A673 (cell line): ENCODE results near the gene DIP2A. TPM values are rescaled to one million over a fixed set of nuclear protein-coding genes. Genes with fewer than 3 reads are reported as not detected.

ENCODE experiments used
- BruUV-seq: library from RNA; stranded (reverse); fragments of 400-500 nt; replicated peaks from 2 replicates; lab custom pipeline; 2021; lab: Mats Ljungman, UMichigan
- CTCF ChIA-PET: fragments of 300-600 bp; sonication (Branson Sonifier 250); formaldehyde crosslinking; loops from one replicate; lab custom pipeline; 2022; ENCODE audit warnings: antibody characterized with exemption; lab: Charles Lee
- POLR2A ChIA-PET: fragments of 300-600 bp; sonication (Branson Sonifier 250); formaldehyde crosslinking; loops from one replicate; lab custom pipeline; 2022; ENCODE audit warnings: antibody characterized with exemption; ENCODE audit not compliant: low non-redundant PET; lab: Charles Lee
- DNase-seq: peaks from one replicate; pipeline ENCODE4 v3.0.0-alpha.2; 2015; ENCODE audit warnings: low spot score
- H3K27ac ChIP-seq: fragments of 200-600 bp; sonication (generic); 2 replicates; pipeline ENCODE4 v1.5.1; 2016; ENCODE audit warnings: mixed run types, low read depth, mild to moderate bottlenecking, mixed read lengths, antibody characterized with exemption, low read length; ENCODE audit not compliant: poor library complexity, severe bottlenecking
- H3K27me3 ChIP-seq: fragments of 200-600 bp; sonication (generic); replicated peaks from 2 replicates; pipeline ENCODE4 v1.6.1; 2017; ENCODE audit warnings: mixed run types, low read depth, mild to moderate bottlenecking, mixed read lengths, antibody characterized with exemption, low read length; ENCODE audit not compliant: insufficient read depth, poor library complexity
- H3K36me3 ChIP-seq: fragments of 200-600 bp; sonication (generic); 2 replicates; pipeline ENCODE4 v1.6.1; 2016; ENCODE audit warnings: mixed run types, mild to moderate bottlenecking, mixed read lengths, antibody characterized with exemption, low read length; ENCODE audit not compliant: insufficient read depth, poor library complexity, severe bottlenecking
- H3K4me1 ChIP-seq: fragments of 200-600 bp; sonication (generic); 2 replicates; pipeline ENCODE4 v1.6.1; 2017; ENCODE audit warnings: mixed run types, mild to moderate bottlenecking, mixed read lengths, antibody characterized with exemption, low read length; ENCODE audit not compliant: insufficient read depth, poor library complexity, severe bottlenecking
- H3K4me3 ChIP-seq: fragments of 200-600 bp; sonication (generic); 2 replicates; pipeline ENCODE4 v1.5.1; 2016; ENCODE audit warnings: low read depth, mixed run types, mild to moderate bottlenecking, mixed read lengths, low read length; ENCODE audit not compliant: poor library complexity, severe bottlenecking
- H3K9me3 ChIP-seq: fragments of 200-600 bp; sonication (generic); 2 replicates; pipeline ENCODE4 v1.6.1; 2016; ENCODE audit warnings: mixed run types, low read depth, mild to moderate bottlenecking, mixed read lengths, antibody characterized with exemption, low read length; ENCODE audit not compliant: poor library complexity, severe bottlenecking
- EZH2 ChIP-seq: fragments of 200-600 bp; sonication (generic); IDR thresholded peaks from 2 replicates; pipeline ENCODE4 v1.6.1; 2017; ENCODE audit warnings: borderline replicate concordance, low read depth, mild to moderate bottlenecking, mixed read lengths, antibody characterized with exemption, low read length; ENCODE audit not compliant: poor library complexity, severe bottlenecking
- intact Hi-C: fragments of 100-400 bp; cut with micrococcal nuclease; formaldehyde crosslinking; loops from one replicate; pipeline ENCODE4 v1.10.0; 2022; ENCODE audit not compliant: unreplicated experiment
- total RNA-seq: library from RNA; stranded (reverse); gene quantifications from 2 replicates; pipeline ENCODE4 v1.2.3, GENCODE V29; 2021
- TF ChIP-seq, protein P1 (sequence below): fragments of 300-800, 200-600 bp; sonication (generic); conservative IDR thresholded peaks from 2 replicates; pipeline ENCODE4 v1.5.1; 2017; ENCODE audit warnings: low read depth, mild to moderate bottlenecking, antibody characterized with exemption, low read length, moderate library complexity, mixed read lengths

The DIP2A gene
- total RNA-seq, 1 experiment from 2014 or later: 37.3 TPM

DNA sequence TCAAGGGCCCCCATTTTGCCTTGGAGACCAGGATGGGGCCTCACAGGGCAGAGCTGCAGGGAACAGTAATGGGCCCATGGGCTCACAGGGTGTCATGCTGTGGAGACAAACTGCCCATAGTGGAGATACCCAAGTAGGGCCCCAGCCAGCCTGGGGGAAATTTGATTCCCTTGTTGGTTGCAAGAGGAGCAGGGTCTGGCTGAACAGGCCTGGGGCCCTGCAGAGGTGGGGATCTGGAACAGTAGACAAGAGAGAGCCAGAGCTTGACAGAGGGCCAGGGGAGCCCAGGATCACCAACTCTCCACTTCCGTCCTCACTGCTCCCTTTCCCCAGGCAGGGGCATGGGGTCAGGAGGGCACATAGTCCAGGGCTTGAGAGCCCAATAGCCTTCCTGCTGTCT lies 137.5 kb downstream of the DIP2A start:
- H3K27ac ChIP-seq: no peak overlapping the region
- H3K4me1 ChIP-seq: no peaks in the 10 kb centered on the region
- DNase-seq: no peak
- BruUV-seq: no TSS peak
- no peak overlapping the region for H3K4me3 ChIP-seq
- ChIA-PET CTCF (no interaction called here), POLR2A (no interaction called here)
- intact Hi-C loops: no loop called here
- no peaks in the 10 kb centered on the region for H3K27me3 ChIP-seq
- TF ChIP-seq, protein P1, sequence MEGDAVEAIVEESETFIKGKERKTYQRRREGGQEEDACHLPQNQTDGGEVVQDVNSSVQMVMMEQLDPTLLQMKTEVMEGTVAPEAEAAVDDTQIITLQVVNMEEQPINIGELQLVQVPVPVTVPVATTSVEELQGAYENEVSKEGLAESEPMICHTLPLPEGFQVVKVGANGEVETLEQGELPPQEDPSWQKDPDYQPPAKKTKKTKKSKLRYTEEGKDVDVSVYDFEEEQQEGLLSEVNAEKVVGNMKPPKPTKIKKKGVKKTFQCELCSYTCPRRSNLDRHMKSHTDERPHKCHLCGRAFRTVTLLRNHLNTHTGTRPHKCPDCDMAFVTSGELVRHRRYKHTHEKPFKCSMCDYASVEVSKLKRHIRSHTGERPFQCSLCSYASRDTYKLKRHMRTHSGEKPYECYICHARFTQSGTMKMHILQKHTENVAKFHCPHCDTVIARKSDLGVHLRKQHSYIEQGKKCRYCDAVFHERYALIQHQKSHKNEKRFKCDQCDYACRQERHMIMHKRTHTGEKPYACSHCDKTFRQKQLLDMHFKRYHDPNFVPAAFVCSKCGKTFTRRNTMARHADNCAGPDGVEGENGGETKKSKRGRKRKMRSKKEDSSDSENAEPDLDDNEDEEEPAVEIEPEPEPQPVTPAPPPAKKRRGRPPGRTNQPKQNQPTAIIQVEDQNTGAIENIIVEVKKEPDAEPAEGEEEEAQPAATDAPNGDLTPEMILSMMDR: no peak
- no peak for TF ChIP-seq EZH2
- no peaks in the 10 kb centered on the region for H3K36me3 ChIP-seq
- H3K9me3 ChIP-seq: peaks cover 9% of the 10 kb centered on the region

DNA sequence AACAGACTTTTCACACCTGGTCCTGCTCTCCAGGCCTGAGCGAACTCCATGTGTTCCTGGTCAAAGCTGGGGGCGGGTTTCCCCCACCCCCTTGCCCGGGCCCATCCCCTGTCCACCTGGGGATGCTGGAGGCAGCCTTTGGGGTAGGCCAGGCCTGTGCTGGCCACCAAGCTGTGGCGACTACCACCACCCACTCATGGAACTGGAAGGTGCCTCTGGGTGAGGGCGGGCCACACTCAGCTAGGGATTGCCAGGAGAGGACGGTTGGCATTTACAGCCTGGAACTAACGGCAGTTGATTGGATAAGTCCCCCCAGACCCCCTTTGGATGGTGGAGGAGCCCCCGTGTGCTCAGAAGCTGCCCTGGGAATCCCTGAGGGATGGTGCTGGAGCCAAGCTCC lies 138.3 kb downstream of the DIP2A start:
- Histone ChIP-seq H3K4me1 (no peaks in the 10 kb centered on the region), H3K36me3 (no peaks in the 10 kb centered on the region), H3K9me3 (peaks cover 9% of the 10 kb centered on the region), H3K4me3 (no peak overlapping the region), H3K27me3 (no peaks in the 10 kb centered on the region), H3K27ac (no peak overlapping the region)
- ChIA-PET POLR2A (no interaction called here), CTCF (interaction anchor here (0.5 kb wide), 1 partner anchor 857 kb away, joined by 3 read pairs; no protein-coding TSS in a partner anchor)
- intact Hi-C loops: no loop called here
- no TSS peak for BruUV-seq
- TF ChIP-seq, protein P1: no peak
- no peak for TF ChIP-seq EZH2
- DNase-seq: no peak

DNA sequence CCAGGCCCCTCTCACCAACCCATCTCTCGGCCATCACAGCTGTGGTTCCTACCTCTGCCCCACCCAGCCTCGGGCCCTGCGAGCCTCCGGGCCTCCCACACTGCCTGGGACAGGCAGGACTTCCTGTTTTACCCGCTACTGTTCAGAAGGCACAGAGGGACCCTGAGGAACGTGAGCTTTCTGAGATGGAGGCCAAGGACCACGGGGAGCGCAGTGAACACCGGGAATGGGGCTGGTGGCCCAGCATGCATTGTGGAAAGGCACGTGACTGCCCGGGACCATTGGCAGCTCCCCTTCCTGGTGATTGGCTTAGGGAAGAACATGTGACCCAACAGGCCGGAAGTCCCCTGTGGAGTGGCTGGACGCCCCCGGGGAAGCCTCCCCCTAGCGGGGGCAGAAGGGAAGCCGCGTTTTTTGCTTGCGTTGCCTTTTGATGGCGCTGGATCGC lies 139.2 kb downstream of the DIP2A start:
- ChIA-PET POLR2A (no interaction called here), CTCF (interaction anchor here (0.5 kb wide), 1 partner anchor 858 kb away, joined by 3 read pairs; no protein-coding TSS in a partner anchor)

More for the DNA sequence above, 139.2 kb downstream of the DIP2A start:
- no peak for DNase-seq
- Histone ChIP-seq H3K4me1 (no peaks in the 10 kb centered on the region), H3K27ac (no peak overlapping the region), H3K27me3 (no peaks in the 10 kb centered on the region), H3K36me3 (no peaks in the 10 kb centered on the region), H3K9me3 (peaks cover 9% of the 10 kb centered on the region), H3K4me3 (no peak overlapping the region)
- TF ChIP-seq, protein P1: no peak
- TF ChIP-seq EZH2: no peak
- intact Hi-C loops: no loop called here
- BruUV-seq: no TSS peak
